PC-3 (cell line): ENCODE measurements around the gene TBC1D2B.

ENCODE experiments used
- EZH2 ChIP-seq: fragments of 300-600 bp; sonication (generic); IDR thresholded peaks from one replicate; pipeline ENCODE4 v1.6.1; 2017; ENCODE audit warnings: antibody characterized with exemption, mild to moderate bottlenecking, low read length; ENCODE audit not compliant: unreplicated experiment
- EZH2phosphoT487 ChIP-seq: fragments of 300-600 bp; sonication (generic); IDR thresholded peaks from 2 replicates; pipeline ENCODE4 v1.6.1; 2018; ENCODE audit warnings: mild to moderate bottlenecking, antibody characterized with exemption, low read length, borderline replicate concordance
- TF ChIP-seq, protein P1 (sequence below): fragments of 300-600 bp; sonication (generic); conservative IDR thresholded peaks from 2 replicates; pipeline ENCODE4 v1.5.1; 2017; ENCODE audit warnings: antibody characterized with exemption, low read depth, mild to moderate bottlenecking, low read length

DNA sequence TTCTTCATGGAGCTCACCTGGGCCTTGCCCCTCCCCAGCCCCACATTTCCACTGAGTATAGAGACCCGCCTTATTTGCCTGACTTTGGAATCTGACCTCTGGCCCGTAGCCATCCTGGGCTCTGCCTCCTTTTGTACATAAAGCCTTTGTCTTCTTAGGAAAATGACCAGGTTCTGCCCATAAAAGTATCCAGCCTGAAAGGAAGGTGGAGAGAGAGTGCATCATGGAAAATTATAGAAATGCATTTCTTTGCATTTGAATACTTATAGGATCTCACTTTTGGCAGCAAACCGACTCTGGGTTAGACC is 11.2 kb upstream of the TBC1D2B start:
- TF ChIP-seq, protein P1, sequence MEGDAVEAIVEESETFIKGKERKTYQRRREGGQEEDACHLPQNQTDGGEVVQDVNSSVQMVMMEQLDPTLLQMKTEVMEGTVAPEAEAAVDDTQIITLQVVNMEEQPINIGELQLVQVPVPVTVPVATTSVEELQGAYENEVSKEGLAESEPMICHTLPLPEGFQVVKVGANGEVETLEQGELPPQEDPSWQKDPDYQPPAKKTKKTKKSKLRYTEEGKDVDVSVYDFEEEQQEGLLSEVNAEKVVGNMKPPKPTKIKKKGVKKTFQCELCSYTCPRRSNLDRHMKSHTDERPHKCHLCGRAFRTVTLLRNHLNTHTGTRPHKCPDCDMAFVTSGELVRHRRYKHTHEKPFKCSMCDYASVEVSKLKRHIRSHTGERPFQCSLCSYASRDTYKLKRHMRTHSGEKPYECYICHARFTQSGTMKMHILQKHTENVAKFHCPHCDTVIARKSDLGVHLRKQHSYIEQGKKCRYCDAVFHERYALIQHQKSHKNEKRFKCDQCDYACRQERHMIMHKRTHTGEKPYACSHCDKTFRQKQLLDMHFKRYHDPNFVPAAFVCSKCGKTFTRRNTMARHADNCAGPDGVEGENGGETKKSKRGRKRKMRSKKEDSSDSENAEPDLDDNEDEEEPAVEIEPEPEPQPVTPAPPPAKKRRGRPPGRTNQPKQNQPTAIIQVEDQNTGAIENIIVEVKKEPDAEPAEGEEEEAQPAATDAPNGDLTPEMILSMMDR = no peak
- no peak for TF ChIP-seq EZH2
- TF ChIP-seq EZH2phosphoT487 = no peak
